Measurements from ENCODE around the gene ZFYVE19. TPM values are rescaled to one million over a fixed set of nuclear protein-coding genes. Genes with fewer than 3 reads are reported as not detected.

Gene ZFYVE19
- total RNA-seq, 4 donors from 2014 or later, result 16.5 to 33.4 (median 28.9) TPM

- Histone ChIP-seq H3K4me1 (peaks cover 0 to 17% (median 6%) of the 10 kb centered on the region in 3 donors), H3K9me3 (no peaks in the 10 kb centered on the region), H3K27ac (no peak overlapping the region), H3K27me3 (no peaks in the 10 kb centered on the region), H3K4me3 (no peak overlapping the region), H3K36me3 (no peaks in the 10 kb centered on the region)
- intact Hi-C loops (cut with DNase I), result no loop called here
- TF ChIP-seq POLR2A (IDR thresholded peaks at IDR 0.05), result no peak
- TF ChIP-seq, protein P1, sequence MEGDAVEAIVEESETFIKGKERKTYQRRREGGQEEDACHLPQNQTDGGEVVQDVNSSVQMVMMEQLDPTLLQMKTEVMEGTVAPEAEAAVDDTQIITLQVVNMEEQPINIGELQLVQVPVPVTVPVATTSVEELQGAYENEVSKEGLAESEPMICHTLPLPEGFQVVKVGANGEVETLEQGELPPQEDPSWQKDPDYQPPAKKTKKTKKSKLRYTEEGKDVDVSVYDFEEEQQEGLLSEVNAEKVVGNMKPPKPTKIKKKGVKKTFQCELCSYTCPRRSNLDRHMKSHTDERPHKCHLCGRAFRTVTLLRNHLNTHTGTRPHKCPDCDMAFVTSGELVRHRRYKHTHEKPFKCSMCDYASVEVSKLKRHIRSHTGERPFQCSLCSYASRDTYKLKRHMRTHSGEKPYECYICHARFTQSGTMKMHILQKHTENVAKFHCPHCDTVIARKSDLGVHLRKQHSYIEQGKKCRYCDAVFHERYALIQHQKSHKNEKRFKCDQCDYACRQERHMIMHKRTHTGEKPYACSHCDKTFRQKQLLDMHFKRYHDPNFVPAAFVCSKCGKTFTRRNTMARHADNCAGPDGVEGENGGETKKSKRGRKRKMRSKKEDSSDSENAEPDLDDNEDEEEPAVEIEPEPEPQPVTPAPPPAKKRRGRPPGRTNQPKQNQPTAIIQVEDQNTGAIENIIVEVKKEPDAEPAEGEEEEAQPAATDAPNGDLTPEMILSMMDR (IDR thresholded peaks at IDR 0.05), result no peak
- 58 to 92% methylated on average over 1 of the region's 1 CpG for WGBS, 2 donors
- no peak for DNase-seq
Observed at GRCh38 chr15:40831861-40832260, 25.0 kb downstream of the ZFYVE19 start.

DNA sequence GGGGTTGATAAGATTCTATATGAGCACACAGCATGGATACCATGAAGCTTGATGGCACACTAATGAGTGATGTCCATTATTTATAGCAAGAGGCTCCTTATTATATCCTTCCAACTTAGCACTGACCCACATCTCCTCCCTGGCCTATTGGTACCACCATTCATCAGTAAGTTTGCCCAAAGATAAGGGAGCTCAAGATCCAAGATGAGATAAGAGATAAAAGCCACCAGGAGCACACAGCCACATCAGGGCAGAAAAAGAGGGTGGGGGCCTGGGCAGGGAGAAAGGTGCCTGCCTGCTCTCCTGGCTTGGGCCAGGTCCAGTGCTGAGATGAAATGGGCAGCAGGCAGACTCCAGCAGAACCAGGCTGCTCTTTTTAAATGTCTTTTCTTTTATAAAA lies 26.0 kb downstream of the ZFYVE19 start:
- H3K36me3 ChIP-seq, result peaks cover 0 to 6% (median 0%) of the 10 kb centered on the region in 3 donors
- intact Hi-C loops (cut with DNase I), result no loop called here
- no peak overlapping the region for H3K4me3 ChIP-seq
- no peaks in the 10 kb centered on the region for H3K9me3 ChIP-seq
- DNase-seq, result no peak
- TF ChIP-seq, protein P1 (IDR thresholded peaks at IDR 0.05), result no peak
- no peak for TF ChIP-seq POLR2A (IDR thresholded peaks at IDR 0.05)
- H3K4me1 ChIP-seq, result peaks cover 0 to 17% (median 6%) of the 10 kb centered on the region in 3 donors
- no peak overlapping the region for H3K27ac ChIP-seq
- no peaks in the 10 kb centered on the region for H3K27me3 ChIP-seq

DNA sequence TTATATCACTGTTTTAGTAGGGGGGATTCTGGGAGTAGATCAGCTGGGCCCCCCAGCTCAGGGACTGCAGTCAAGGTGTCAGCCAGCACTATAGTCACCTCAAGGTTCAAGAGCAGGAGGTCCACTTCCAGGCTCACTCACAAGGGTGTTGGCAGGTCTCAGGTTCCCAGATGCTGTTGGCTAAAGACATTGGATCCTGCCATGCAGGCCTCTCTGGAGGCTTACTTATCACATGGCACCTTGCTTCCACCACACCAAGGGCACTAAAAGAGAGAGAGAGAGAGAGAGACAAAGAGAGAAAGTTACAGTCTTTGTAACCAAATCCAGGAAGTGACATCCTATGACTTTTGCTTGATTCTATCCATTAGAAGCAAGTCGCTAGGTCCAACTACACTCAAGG lies 29.1 kb downstream of the ZFYVE19 start:
- Histone ChIP-seq H3K27me3 (no peaks in the 10 kb centered on the region), H3K4me3 (no peak overlapping the region), H3K27ac (peak overlapping the region in 2 of 4 donors; percentile 26 to 31), H3K4me1 (peaks cover 0 to 17% (median 6%) of the 10 kb centered on the region in 3 donors), H3K36me3 (peaks cover 0 to 19% (median 0%) of the 10 kb centered on the region in 3 donors), H3K9me3 (no peaks in the 10 kb centered on the region)
- 100% methylated on average over 1 of the region's 1 CpG for WGBS, 2 donors
- no peak for DNase-seq
- TF ChIP-seq, protein P1 (IDR thresholded peaks at IDR 0.05), result no peak
- TF ChIP-seq POLR2A (IDR thresholded peaks at IDR 0.05), result no peak
- intact Hi-C loops (cut with DNase I), result no loop called here

- no peak for DNase-seq
- Histone ChIP-seq H3K9me3 (no peaks in the 10 kb centered on the region), H3K27ac (no peak overlapping the region), H3K4me3 (no peak overlapping the region), H3K27me3 (peaks cover 0 to 7% (median 0%) of the 10 kb centered on the region in 4 donors), H3K36me3 (peaks cover 0 to 19% (median 0%) of the 10 kb centered on the region in 3 donors), H3K4me1 (peaks cover 3 to 41% (median 22%) of the 10 kb centered on the region in 3 donors)
- TF ChIP-seq POLR2A (IDR thresholded peaks at IDR 0.05), result no peak
- TF ChIP-seq, protein P1 (IDR thresholded peaks at IDR 0.05), result no peak
- 84 to 85% methylated on average over 5 of the region's 5 CpGs for WGBS, 2 donors
- intact Hi-C loops (cut with DNase I), result no loop called here
Observed at GRCh38 chr15:40838756-40839155, 31.9 kb downstream of the ZFYVE19 start.

GRCh38 chr15:40841741-40842140 lies 34.9 kb downstream of the ZFYVE19 start:
- Histone ChIP-seq H3K4me1 (peaks cover 10 to 52% (median 22%) of the 10 kb centered on the region in 3 donors), H3K27me3 (peaks cover 0 to 34% (median 0%) of the 10 kb centered on the region in 4 donors), H3K36me3 (peaks cover 0 to 19% (median 0%) of the 10 kb centered on the region in 3 donors), H3K9me3 (no peaks in the 10 kb centered on the region), H3K4me3 (no peak overlapping the region), H3K27ac (peak overlapping the region in 2 of 4 donors; percentile 91 to 97)
- intact Hi-C loops (cut with DNase I), result no loop called here
- TF ChIP-seq, protein P1 (IDR thresholded peaks at IDR 0.05), result no peak
- no peak for TF ChIP-seq POLR2A (IDR thresholded peaks at IDR 0.05)
- WGBS, 2 donors, result 73 to 83% methylated on average over 2 of the region's 2 CpGs
- no peak for DNase-seq
